Panc1 (cell line): ENCODE data around the gene MAP6. TPM values are rescaled to one million over a fixed set of nuclear protein-coding genes. Genes with fewer than 3 reads are reported as not detected.

Experiments
- ATAC-seq: fragments of 200-7000 bp; cut with Tn5 transposase; 2 replicates; pipeline ENCODE4 v1.9.1; 2020; ENCODE audit warnings: mild to moderate bottlenecking, moderate library complexity
- BruUV-seq: library from RNA; stranded (reverse); fragments of 400-500 nt; replicated peaks from 2 replicates; lab custom pipeline; 2021; lab: Mats Ljungman, UMichigan
- CTCF ChIA-PET: fragments of 300-600 bp; sonication (Branson Sonifier 250); formaldehyde crosslinking; loops from one replicate; lab custom pipeline; 2022; ENCODE audit warnings: antibody characterized with exemption; lab: Charles Lee
- POLR2A ChIA-PET: fragments of 300-600 bp; sonication (Branson Sonifier 250); formaldehyde crosslinking; loops from one replicate; lab custom pipeline; 2022; ENCODE audit warnings: antibody characterized with exemption; lab: Charles Lee
- DNase-seq: peaks from one replicate; pipeline ENCODE4 v3.0.0-alpha.2; 2010; ENCODE audit warnings: low read depth, low spot score
- H3K27ac ChIP-seq: 2 replicates; pipeline ENCODE4 v1.5.1; 2011; ENCODE audit warnings: mild to moderate bottlenecking, low read length, inconsistent platforms
- H3K27me3 ChIP-seq: fragments of 200-500 bp; sonication (Bioruptor generic); 2 replicates; pipeline ENCODE4 v1.6.0; 2014; ENCODE audit warnings: low read length, inconsistent platforms; ENCODE audit not compliant: control insufficient read depth, insufficient read depth
- H3K36me3 ChIP-seq: fragments of 200-500 bp; sonication (Bioruptor generic); 2 replicates; pipeline ENCODE4 v1.5.1; 2014; ENCODE audit warnings: inconsistent platforms, mild to moderate bottlenecking, low read length, moderate library complexity; ENCODE audit not compliant: control insufficient read depth, insufficient read depth
- H3K4me1 ChIP-seq: 2 replicates; pipeline ENCODE4 v1.5.1; 2011; ENCODE audit warnings: inconsistent platforms, mild to moderate bottlenecking, low read length, moderate library complexity; ENCODE audit not compliant: control insufficient read depth, insufficient read depth
- H3K4me3 ChIP-seq, 2 experiments: 2 replicates each; pipeline ENCODE4 v1.5.1; 2011 to 2012; ENCODE audit warnings: low read depth in 2 of 2, low read length in 2 of 2, mild to moderate bottlenecking in 2 of 2, inconsistent platforms in 1 of 2, moderate library complexity in 1 of 2
- H3K9me3 ChIP-seq: fragments of 200-500 bp; sonication (Bioruptor generic); 2 replicates; pipeline ENCODE4 v1.5.1; 2014; ENCODE audit warnings: low read depth, mild to moderate bottlenecking, inconsistent platforms, low read length, moderate library complexity; ENCODE audit not compliant: control insufficient read depth, insufficient read depth
- POLR2AphosphoS5 ChIP-seq: IDR thresholded peaks from 2 replicates; pipeline ENCODE4 v1.6.1; 2012; ENCODE audit warnings: mild to moderate bottlenecking, low read depth, low read length, moderate library complexity
- SIN3A ChIP-seq: IDR thresholded peaks from 2 replicates; pipeline ENCODE4 v1.6.1; 2012; ENCODE audit warnings: low read depth, mild to moderate bottlenecking, low read length, moderate library complexity, borderline replicate concordance; ENCODE audit not compliant: insufficient read depth
- TCF7L2 ChIP-seq: IDR thresholded peaks from 2 replicates; pipeline ENCODE4 v1.6.1; 2011; ENCODE audit warnings: mild to moderate bottlenecking, low read depth, low read length, inconsistent platforms
- in situ Hi-C: cut with HindIII; loops from 2 replicates; pipeline ENCODE4 v1.10.0; 2016; ENCODE audit warnings: low sequenced_read_pairs, low pct_unique_long_range_greater_than_20kb
- intact Hi-C: fragments of 100-400 bp; cut with micrococcal nuclease; formaldehyde crosslinking; loops from one replicate; pipeline ENCODE4 v1.10.0; 2022; ENCODE audit not compliant: unreplicated experiment
- total RNA-seq: library from RNA; stranded (reverse); gene quantifications from one replicate; pipeline ENCODE4 v1.2.1, GENCODE V29; 2021; ENCODE audit not compliant: unreplicated experiment
- TF ChIP-seq, protein P1 (sequence below), 2 experiments: IDR thresholded peaks; 2 replicates each; pipeline ENCODE4 v1.6.1; 2011 to 2012; ENCODE audit warnings: low read depth in 2 of 2, control low read depth in 1 of 2, low read length in 1 of 2, mild to moderate bottlenecking in 1 of 2, moderate library complexity in 1 of 2; ENCODE audit not compliant: insufficient read depth in 1 of 2
- TF ChIP-seq, protein P2 (sequence below): fragments of 450-650 bp; IDR thresholded peaks from 2 replicates; pipeline ENCODE4 v1.5.1; 2017; ENCODE audit warnings: mild to moderate bottlenecking

Gene MAP6
- total RNA-seq, 1 experiment from 2014 or later = 0.21 TPM

DNA sequence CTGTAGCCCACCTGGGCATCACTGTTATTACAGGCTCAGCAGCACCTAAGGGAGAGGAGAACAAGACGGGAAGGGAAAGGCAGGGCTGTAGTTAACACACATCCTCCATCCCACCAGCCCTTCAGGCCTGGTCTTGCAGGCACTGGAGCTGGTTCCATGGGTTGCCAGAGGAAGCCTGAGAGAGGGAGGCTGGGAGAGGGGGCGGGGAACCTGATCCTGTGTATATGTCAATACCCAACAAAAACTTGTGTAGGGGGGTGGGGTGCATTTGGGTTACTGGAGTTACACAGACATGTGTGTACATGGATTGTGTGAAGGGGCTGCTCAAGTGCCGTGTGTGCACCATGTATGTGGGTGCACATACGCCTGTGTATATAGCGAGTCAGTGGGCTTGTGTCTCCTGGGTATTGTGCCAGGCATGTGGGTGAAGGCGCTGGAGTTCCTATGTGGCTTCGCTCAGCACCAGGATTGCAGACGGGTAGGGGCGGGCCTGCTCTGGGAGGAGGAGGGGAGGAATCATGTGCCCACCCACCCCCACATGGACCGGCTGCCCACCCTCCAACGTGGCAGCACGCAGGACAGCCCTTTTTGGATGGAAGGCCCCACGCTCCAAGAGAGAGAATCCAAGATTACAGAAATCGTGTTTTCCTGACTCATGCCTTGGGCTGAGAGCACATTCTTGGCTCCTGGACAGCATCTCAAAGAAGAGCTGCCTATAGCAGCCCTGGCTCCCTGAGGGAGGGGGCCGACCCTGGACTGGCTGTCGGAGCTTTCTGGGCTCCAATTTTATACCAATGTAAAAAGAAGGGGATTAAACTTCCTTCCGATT is 111.0 kb downstream of the MAP6 start:
- no peak overlapping the region for H3K4me3 ChIP-seq
- TF ChIP-seq POLR2AphosphoS5 (no peak), SIN3A (no peak), TCF7L2 (no peak)
- TF ChIP-seq, protein P1, sequence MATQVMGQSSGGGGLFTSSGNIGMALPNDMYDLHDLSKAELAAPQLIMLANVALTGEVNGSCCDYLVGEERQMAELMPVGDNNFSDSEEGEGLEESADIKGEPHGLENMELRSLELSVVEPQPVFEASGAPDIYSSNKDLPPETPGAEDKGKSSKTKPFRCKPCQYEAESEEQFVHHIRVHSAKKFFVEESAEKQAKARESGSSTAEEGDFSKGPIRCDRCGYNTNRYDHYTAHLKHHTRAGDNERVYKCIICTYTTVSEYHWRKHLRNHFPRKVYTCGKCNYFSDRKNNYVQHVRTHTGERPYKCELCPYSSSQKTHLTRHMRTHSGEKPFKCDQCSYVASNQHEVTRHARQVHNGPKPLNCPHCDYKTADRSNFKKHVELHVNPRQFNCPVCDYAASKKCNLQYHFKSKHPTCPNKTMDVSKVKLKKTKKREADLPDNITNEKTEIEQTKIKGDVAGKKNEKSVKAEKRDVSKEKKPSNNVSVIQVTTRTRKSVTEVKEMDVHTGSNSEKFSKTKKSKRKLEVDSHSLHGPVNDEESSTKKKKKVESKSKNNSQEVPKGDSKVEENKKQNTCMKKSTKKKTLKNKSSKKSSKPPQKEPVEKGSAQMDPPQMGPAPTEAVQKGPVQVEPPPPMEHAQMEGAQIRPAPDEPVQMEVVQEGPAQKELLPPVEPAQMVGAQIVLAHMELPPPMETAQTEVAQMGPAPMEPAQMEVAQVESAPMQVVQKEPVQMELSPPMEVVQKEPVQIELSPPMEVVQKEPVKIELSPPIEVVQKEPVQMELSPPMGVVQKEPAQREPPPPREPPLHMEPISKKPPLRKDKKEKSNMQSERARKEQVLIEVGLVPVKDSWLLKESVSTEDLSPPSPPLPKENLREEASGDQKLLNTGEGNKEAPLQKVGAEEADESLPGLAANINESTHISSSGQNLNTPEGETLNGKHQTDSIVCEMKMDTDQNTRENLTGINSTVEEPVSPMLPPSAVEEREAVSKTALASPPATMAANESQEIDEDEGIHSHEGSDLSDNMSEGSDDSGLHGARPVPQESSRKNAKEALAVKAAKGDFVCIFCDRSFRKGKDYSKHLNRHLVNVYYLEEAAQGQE (IDR thresholded peaks at IDR 0.05; ENCODE audit: insufficient read depth in 1 of 2, low read depth in 2 of 2, low read length in 1 of 2) = no peak
- TF ChIP-seq, protein P2, sequence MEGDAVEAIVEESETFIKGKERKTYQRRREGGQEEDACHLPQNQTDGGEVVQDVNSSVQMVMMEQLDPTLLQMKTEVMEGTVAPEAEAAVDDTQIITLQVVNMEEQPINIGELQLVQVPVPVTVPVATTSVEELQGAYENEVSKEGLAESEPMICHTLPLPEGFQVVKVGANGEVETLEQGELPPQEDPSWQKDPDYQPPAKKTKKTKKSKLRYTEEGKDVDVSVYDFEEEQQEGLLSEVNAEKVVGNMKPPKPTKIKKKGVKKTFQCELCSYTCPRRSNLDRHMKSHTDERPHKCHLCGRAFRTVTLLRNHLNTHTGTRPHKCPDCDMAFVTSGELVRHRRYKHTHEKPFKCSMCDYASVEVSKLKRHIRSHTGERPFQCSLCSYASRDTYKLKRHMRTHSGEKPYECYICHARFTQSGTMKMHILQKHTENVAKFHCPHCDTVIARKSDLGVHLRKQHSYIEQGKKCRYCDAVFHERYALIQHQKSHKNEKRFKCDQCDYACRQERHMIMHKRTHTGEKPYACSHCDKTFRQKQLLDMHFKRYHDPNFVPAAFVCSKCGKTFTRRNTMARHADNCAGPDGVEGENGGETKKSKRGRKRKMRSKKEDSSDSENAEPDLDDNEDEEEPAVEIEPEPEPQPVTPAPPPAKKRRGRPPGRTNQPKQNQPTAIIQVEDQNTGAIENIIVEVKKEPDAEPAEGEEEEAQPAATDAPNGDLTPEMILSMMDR = no peak
- POLR2A ChIA-PET = no interaction called here
- peaks cover 23% of the 10 kb centered on the region for H3K4me1 ChIP-seq
- no peaks in the 10 kb centered on the region for H3K27me3 ChIP-seq
- ATAC-seq (no peak), DNase-seq (no peak)
- CTCF ChIA-PET = interaction anchor here (0.7 to 1.1 kb wide), 2 partner anchors 166 to 170 kb away, joined by 3 to 6 read pairs; no protein-coding TSS in a partner anchor
- no peak overlapping the region for H3K27ac ChIP-seq
- in situ Hi-C loops = no loop called here
- intact Hi-C loops = no loop called here
- peaks cover 3% of the 10 kb centered on the region; the same call in 1 of the 2 replicates for H3K36me3 ChIP-seq
- no TSS peak for BruUV-seq
- H3K9me3 ChIP-seq = no peaks in the 10 kb centered on the region

DNA sequence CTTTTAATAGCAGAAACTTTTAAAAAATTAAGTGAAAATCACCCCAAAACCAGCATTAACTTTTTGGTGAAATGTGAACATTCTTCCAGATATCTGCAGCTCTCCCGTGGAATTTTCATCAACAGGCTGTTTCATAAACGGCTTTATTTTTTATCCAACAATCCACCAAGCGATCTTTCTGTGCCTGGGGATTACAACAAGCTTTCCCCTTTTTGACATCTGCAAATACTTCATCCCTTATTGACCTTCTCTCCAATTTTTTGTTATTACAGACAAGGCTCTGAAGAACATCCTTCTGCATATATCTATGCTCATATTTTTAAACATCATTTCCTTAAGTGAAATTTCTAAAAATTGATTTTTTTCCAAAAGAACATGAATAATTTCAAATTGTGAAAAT is 112.6 kb downstream of the MAP6 start:
- peaks cover 17% of the 10 kb centered on the region; the same call in 1 of the 2 replicates for H3K4me1 ChIP-seq
- no peak overlapping the region for H3K27ac ChIP-seq
- DNase-seq (no peak), ATAC-seq (no peak)
- H3K27me3 ChIP-seq = no peaks in the 10 kb centered on the region
- H3K9me3 ChIP-seq = no peaks in the 10 kb centered on the region
- in situ Hi-C loops (no loop called here), intact Hi-C loops (no loop called here)
- no peaks in the 10 kb centered on the region for H3K36me3 ChIP-seq
- TF ChIP-seq, protein P2 = no peak
- TF ChIP-seq TCF7L2 (no peak), POLR2AphosphoS5 (no peak), SIN3A (no peak)
- TF ChIP-seq, protein P1 (IDR thresholded peaks at IDR 0.05; ENCODE audit: insufficient read depth in 1 of 2, low read depth in 2 of 2, low read length in 1 of 2) = no peak
- BruUV-seq = no TSS peak
- ChIA-PET CTCF (no interaction called here), POLR2A (no interaction called here)
- H3K4me3 ChIP-seq = no peak overlapping the region
